ENCODE data around the gene TSC22D4. TPM values are rescaled to one million over a fixed set of nuclear protein-coding genes. Genes with fewer than 3 reads are reported as not detected.

TSC22D4 gene
- total RNA-seq, 2 experiments from 2014 or later = 38.5 to 75.4 TPM

- ChIA-PET POLR2A (no interaction called here), CTCF (ENCODE audit: unreplicated experiment) (no interaction called here)
- DNase-seq (ENCODE audit: low spot score) = peak; percentile 85
- Histone ChIP-seq H3K36me3 (ENCODE audit: insufficient read depth, low read length) (no peaks in the 10 kb centered on the region), H2AFZ (ENCODE audit: low read length) (no peak overlapping the region), H3K79me2 (ENCODE audit: insufficient read depth, low read depth, low read length) (no peaks in the 10 kb centered on the region), H3K4me3 (ENCODE audit: low read depth, low read length, poor library complexity, severe bottlenecking) (no peak overlapping the region), H3K4me2 (ENCODE audit: low read length) (no peak overlapping the region), H4K20me1 (ENCODE audit: insufficient read depth, low read length) (no peaks in the 10 kb centered on the region), H3K9me3 (ENCODE audit: low read length) (no peaks in the 10 kb centered on the region), H3K4me1 (ENCODE audit: insufficient read depth, low read length, poor library complexity, severe bottlenecking) (peaks cover 18% of the 10 kb centered on the region), H3K27ac (ENCODE audit: low read depth, low read length, poor library complexity, severe bottlenecking) (no peak overlapping the region), H3K9me2 (ENCODE audit: insufficient read depth, low read length) (no peaks in the 10 kb centered on the region)
- no TSS peak for BruUV-seq (replicated peaks)
- intact Hi-C loops (cut with micrococcal nuclease; ENCODE audit: unreplicated experiment) = no loop called here
- no peak for TF ChIP-seq CTCF (conservative IDR thresholded peaks at IDR 0.05; ENCODE audit: low read length)
- TF ChIP-seq EZH2phosphoT487 (IDR thresholded peaks at IDR 0.05; ENCODE audit: borderline replicate concordance, low read depth, low read length) = no peak
These were observed 10.8 kb upstream of the TSC22D4 start for GRCh38 chr7:100489824-100490223.

- Histone ChIP-seq H3K4me1 (ENCODE audit: insufficient read depth, low read length, poor library complexity, severe bottlenecking) (peaks cover 18% of the 10 kb centered on the region), H4K20me1 (ENCODE audit: insufficient read depth, low read length) (no peaks in the 10 kb centered on the region), H3K4me3 (ENCODE audit: low read depth, low read length, poor library complexity, severe bottlenecking) (no peak overlapping the region), H3K9me3 (ENCODE audit: low read length) (no peaks in the 10 kb centered on the region), H3K79me2 (ENCODE audit: insufficient read depth, low read depth, low read length) (no peaks in the 10 kb centered on the region), H2AFZ (ENCODE audit: low read length) (no peak overlapping the region), H3K27ac (ENCODE audit: low read depth, low read length, poor library complexity, severe bottlenecking) (no peak overlapping the region), H3K4me2 (ENCODE audit: low read length) (no peak overlapping the region), H3K9me2 (ENCODE audit: insufficient read depth, low read length) (no peaks in the 10 kb centered on the region), H3K36me3 (ENCODE audit: insufficient read depth, low read length) (no peaks in the 10 kb centered on the region)
- ChIA-PET POLR2A (no interaction called here), CTCF (ENCODE audit: unreplicated experiment) (no interaction called here)
- no TSS peak for BruUV-seq (replicated peaks)
- intact Hi-C loops (cut with micrococcal nuclease; ENCODE audit: unreplicated experiment) = no loop called here
- TF ChIP-seq EZH2phosphoT487 (IDR thresholded peaks at IDR 0.05; ENCODE audit: borderline replicate concordance, low read depth, low read length) (no peak), CTCF (conservative IDR thresholded peaks at IDR 0.05; ENCODE audit: low read length) (no peak)
- DNase-seq (ENCODE audit: low spot score) = no peak
These were observed 10.1 kb upstream of the TSC22D4 start for GRCh38 chr7:100489121-100489520.

GRCh38 chr7:100488333-100489095, 9.5 kb upstream of the TSC22D4 start:
- no peaks in the 10 kb centered on the region for H3K36me3 ChIP-seq (ENCODE audit: insufficient read depth, low read length)
- no TSS peak for BruUV-seq (replicated peaks)
- no peak overlapping the region for H2AFZ ChIP-seq (ENCODE audit: low read length)
- H3K27ac ChIP-seq (ENCODE audit: low read depth, low read length, poor library complexity, severe bottlenecking) = no peak overlapping the region
- intact Hi-C loops (cut with micrococcal nuclease; ENCODE audit: unreplicated experiment) = no loop called here
- no peak overlapping the region for H3K4me3 ChIP-seq (ENCODE audit: low read depth, low read length, poor library complexity, severe bottlenecking)
- H3K9me3 ChIP-seq (ENCODE audit: low read length) = no peaks in the 10 kb centered on the region
- H3K4me2 ChIP-seq (ENCODE audit: low read length) = no peak overlapping the region
- no peaks in the 10 kb centered on the region for H3K9me2 ChIP-seq (ENCODE audit: insufficient read depth, low read length)
- TF ChIP-seq EZH2phosphoT487 (IDR thresholded peaks at IDR 0.05; ENCODE audit: borderline replicate concordance, low read depth, low read length) (no peak), CTCF (conservative IDR thresholded peaks at IDR 0.05; ENCODE audit: low read length) (no peak)
- H3K79me2 ChIP-seq (ENCODE audit: insufficient read depth, low read depth, low read length) = no peaks in the 10 kb centered on the region
- CTCF ChIA-PET (ENCODE audit: unreplicated experiment) = no interaction called here
- DNase-seq (ENCODE audit: low spot score) = no peak
- H3K4me1 ChIP-seq (ENCODE audit: insufficient read depth, low read length, poor library complexity, severe bottlenecking) = peaks cover 14% of the 10 kb centered on the region
- H4K20me1 ChIP-seq (ENCODE audit: insufficient read depth, low read length) = no peaks in the 10 kb centered on the region
- POLR2A ChIA-PET = no interaction called here

All from OCI-LY7 (cell line).